ENCODE measurements around the gene RFC2.

GRCh38 chr7:74219416-74219815 is 34.8 kb downstream of the RFC2 start:
- TF ChIP-seq CTCF (IDR thresholded peaks at IDR 0.05) = no peak
- no peak for TF ChIP-seq POLR2A (IDR thresholded peaks at IDR 0.05)
